Stimulated activated CD4-positive, alpha-beta T cell treated with anti-CD3 and anti-CD28 coated beads, Interleukin-1b, Interleukin-23, amount 100 ng/mL, for 48 hours (primary cell): ENCODE results near the gene SPOCK1.
"Not testable (repeated sequence)": the region's sequence is repeated elsewhere in the genome, so short reads cannot be mapped to it uniquely, and the experiment has no call there.

Experiments used
- DNase-seq: peaks from one replicate; pipeline ENCODE4 v3.0.0-alpha.2; 2020

The SPOCK1 gene

DNA sequence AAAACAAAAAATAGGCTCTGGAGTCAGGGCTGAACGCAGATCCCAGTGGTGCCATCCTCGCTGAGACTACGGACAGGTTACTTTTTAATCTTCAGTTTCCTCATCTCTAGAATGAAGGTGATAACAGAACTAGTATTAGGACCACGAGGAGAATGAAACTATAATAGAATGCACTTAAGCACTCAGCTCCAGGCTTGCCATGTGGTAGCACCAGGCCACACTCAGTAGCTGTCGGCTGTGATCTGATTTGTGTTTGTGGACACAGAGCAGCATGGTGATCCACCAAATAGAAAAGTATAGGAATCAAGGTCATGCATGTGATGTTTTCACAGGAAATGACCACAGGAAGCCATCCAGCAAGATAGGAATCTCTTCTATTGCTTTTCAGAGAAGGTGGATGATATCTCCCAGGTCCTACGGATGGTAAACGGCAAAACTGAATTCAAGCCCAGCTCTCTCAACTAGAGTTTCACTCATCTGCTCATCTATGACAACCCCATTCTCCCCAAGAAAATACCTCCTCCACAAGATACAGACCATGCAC, 498.0 kb downstream of the SPOCK1 start:
- no peak for DNase-seq

DNA sequence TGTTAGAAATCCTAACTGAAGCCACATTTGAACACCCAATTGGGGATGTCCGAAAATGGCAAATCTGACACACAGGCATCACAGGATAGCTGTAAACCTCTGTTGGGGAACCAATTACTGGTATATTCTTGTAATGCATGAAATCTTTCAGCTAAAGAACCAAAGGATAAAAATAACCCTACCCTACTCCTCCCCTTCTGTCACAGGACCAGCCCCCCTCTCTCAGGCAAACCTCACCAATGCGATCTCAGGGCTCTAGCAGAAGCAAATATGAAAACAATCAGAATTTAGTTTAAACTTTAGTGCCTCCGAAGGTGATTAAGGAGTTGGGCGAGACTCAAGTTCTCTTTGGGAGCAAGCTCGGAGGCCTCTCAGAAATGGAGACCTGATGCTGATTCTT, 499.3 kb downstream of the SPOCK1 start:
- DNase-seq, result no peak

GRCh38 chr5:136998854-136999357, 500.2 kb downstream of the SPOCK1 start:
- no peak for DNase-seq

DNA sequence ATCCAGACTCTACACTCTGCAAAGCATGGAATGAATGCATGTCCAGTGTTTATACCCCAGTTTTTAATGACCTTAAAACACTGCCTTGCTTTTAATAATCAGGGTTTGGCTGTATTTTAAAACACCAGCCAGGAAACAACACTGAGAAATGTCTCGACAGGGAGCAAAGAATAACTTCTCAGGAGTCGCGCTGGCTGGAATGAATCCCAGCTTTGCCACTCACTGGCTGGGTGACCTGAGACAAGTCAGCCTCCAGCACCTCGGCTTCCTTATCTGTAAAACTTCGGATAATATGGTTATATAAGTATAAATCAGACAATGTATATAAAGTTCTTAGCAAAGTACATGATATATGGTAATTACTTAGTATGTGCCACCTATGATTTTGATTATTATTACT, 505.0 kb downstream of the SPOCK1 start:
- no peak for DNase-seq

- no peak for DNase-seq
Observed at GRCh38 chr5:136992796-136993489, 506.2 kb downstream of the SPOCK1 start.

- no peak for DNase-seq
Observed at GRCh38 chr5:136985785-136986475, 513.2 kb downstream of the SPOCK1 start.

DNA sequence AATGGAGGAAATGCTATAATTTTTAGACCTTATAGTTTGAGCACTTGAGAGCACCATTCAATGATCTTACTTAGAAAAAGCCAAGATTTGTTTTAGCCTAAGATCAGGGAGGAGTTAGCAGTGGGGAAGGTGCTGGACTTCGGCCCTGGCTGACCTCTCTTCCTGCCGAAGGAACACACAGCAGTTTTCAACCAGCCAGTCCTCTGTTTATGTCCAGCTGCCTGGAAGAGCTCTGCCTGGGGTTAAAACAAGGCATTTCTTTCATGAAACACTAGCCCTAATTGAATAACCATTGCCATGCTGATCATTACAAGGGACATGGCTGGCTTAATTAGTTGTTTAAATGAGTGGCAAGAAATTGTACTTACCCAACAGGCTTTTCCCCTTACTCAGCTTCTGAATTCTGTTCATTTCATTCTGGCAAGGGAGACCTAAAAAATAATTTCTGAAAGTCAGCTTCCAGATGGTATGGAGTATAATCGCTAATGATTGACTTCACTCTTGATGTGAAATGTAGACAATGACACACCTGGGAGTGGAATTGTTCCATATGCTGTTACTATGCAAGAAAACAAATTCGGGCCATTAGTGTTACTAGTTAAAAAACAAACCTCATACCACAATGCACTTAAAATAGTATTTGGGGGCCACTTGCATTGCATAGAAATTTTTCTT, 514.2 kb downstream of the SPOCK1 start:
- DNase-seq, result no peak

DNA sequence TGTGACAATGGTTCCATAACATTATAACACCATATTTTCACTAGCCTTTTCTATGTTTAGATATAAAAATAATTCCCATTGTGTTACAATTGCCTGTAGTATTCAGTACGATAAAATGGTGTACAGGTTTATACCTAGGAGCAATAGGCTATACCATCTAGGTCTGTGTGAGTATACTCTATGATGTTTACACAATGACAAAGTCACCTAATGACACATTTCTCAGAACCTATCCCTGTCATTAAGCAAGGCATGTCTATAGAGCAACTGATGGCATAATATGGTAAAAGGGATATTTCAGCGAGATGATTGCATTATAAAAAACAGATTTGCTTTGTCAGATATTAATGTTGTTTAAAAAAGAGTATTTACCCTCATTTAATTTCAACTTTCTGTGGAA, 517.2 kb downstream of the SPOCK1 start:
- no peak for DNase-seq

GRCh38 chr5:136979131-136979530, 520.0 kb downstream of the SPOCK1 start:
- no peak for DNase-seq

DNA sequence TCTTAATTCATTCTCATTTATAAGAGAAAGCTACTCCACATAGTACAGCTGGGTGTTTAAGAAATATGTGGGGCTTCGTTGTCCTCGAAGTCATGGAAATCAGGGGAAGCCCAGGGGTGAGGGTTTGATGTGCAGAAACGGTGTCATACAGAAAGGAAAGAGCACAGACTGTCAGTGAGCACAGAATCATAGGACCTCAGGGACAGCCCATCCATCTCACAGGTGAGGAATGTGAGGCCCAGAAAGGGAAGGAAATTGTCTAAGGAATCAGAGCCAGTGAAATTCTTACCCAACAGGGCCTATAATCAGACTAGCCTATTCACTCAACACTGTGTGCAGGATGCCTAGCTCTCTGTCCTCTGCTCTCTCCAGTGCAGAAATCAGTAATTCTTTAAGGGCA, 535.6 kb downstream of the SPOCK1 start:
- no peak for DNase-seq

DNA sequence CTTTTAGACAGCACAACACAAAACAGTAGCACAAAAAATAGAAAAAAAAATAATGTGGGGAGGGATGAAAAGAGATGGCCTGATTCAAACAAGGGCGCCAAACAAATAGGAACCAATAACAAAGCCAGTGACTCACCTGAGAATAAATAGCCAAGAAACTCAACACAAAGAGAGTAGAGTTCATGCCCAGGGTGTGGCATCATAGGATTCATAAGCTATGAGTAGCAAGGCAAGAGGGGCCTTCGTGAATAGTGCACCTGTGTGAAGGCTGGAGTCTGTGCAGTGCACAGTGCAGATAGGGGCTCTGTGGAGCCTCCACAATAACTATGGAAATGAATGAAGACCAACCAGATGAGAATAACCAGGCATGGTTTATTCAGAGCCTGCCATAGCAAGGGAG, 541.7 kb downstream of the SPOCK1 start:
- DNase-seq, result no peak

GRCh38 chr5:136954142-136954541, 545.0 kb downstream of the SPOCK1 start:
- not testable (repeated sequence) for DNase-seq

DNA sequence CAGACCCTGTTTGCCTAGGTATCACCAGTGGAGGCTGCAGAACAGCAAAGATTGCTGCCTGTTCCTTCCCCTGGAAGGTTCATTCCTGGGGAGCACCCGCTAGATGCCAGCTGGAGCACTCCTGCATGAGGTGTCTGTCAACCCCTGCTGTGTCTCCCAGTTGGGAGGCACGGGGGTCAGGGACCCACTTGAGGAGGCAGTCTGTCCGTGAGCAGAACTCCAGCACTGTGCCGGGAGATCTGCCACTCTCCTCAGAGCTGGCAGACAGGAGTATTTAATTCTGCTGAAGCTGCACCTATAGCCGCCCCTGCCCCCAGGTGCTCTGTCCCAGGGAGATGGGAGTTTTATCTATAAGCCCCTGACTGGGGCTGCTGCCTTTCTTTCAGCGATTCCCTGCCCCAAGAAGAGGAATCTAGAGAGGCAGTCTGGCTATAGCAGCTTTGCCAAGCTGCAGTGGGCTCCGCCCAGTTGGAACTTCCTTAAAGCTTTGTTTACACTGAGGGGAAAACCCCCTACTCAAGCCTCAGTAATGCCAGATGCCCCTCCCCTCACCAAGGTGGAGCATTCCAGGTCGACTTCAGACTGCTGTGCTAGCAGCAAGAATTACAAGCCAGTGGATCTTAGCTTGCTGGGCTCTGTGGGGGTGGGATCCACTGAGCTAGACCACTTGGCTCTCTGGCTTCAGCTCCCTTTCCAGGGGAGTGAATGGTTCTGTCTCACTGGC, 545.6 kb downstream of the SPOCK1 start:
- DNase-seq, result not testable (repeated sequence)

GRCh38 chr5:136927571-136927970, 571.6 kb downstream of the SPOCK1 start:
- DNase-seq, result no peak

GRCh38 chr5:136926073-136926472, 573.1 kb downstream of the SPOCK1 start:
- no peak for DNase-seq
